Fibroblast of lung (primary cell): ENCODE data around the gene DNAJC10. TPM values are rescaled to one million over a fixed set of nuclear protein-coding genes. Genes with fewer than 3 reads are reported as not detected.
"Not testable (repeated sequence)": the region's sequence is repeated elsewhere in the genome, so short reads cannot be mapped to it uniquely, and the experiment has no call there.

Experiments used
- DNase-seq, 2 donors: peaks; one replicate each; pipeline versions ENCODE4 v3.0.0 to v3.0.0-alpha.2; 2010; ENCODE audit warnings: low read depth in 2 of 2
- H2AFZ ChIP-seq: 2 replicates; pipeline ENCODE4 v1.5.1; 2012; ENCODE audit warnings: low read length, control low read depth, inconsistent platforms
- H3K27ac ChIP-seq: 2 replicates; pipeline ENCODE4 v1.5.1; 2011; ENCODE audit warnings: low read length, control low read depth; ENCODE audit not compliant: insufficient read depth
- H3K27me3 ChIP-seq: 2 replicates; pipeline ENCODE4 v1.5.1; 2011; ENCODE audit warnings: mild to moderate bottlenecking, low read length; ENCODE audit not compliant: control insufficient read depth, insufficient read depth
- H3K36me3 ChIP-seq: 2 replicates; pipeline ENCODE4 v1.5.1; 2011; ENCODE audit warnings: low read length; ENCODE audit not compliant: control insufficient read depth, insufficient read depth
- H3K4me1 ChIP-seq: 2 replicates; pipeline ENCODE4 v1.5.1; 2011; ENCODE audit warnings: low read length; ENCODE audit not compliant: control insufficient read depth, insufficient read depth; ENCODE audit errors: extremely low read depth
- H3K4me2 ChIP-seq: 2 replicates; pipeline ENCODE4 v1.5.1; 2011; ENCODE audit warnings: low read length, control low read depth; ENCODE audit not compliant: insufficient read depth; ENCODE audit errors: extremely low read depth
- H3K4me3 ChIP-seq, 4 experiments: fragments of 200-600 bp in 1 of 4; sonication (generic) in 1 of 4; replicated peaks in 1 of 4; 2 replicates each; pipeline ENCODE4 v1.5.1; 2011 to 2016; ENCODE audit warnings: low read length in 4 of 4, low read depth in 3 of 4, mild to moderate bottlenecking in 3 of 4, control low read depth in 2 of 4, inconsistent platforms in 1 of 4, mixed read lengths in 1 of 4; ENCODE audit not compliant: insufficient read depth in 1 of 4; ENCODE audit errors: control extremely low read depth in 1 of 4
- H3K79me2 ChIP-seq: 2 replicates; pipeline ENCODE4 v1.5.1; 2012; ENCODE audit warnings: mild to moderate bottlenecking, low read length, inconsistent platforms; ENCODE audit not compliant: control insufficient read depth, insufficient read depth
- H3K9ac ChIP-seq: 2 replicates; pipeline ENCODE4 v1.5.1; 2011; ENCODE audit warnings: mild to moderate bottlenecking, low read length, control low read depth; ENCODE audit not compliant: insufficient read depth
- H3K9me3 ChIP-seq: 2 replicates; pipeline ENCODE4 v1.5.1; 2012; ENCODE audit warnings: low read depth, low read length; ENCODE audit not compliant: control insufficient read depth, insufficient read depth
- H4K20me1 ChIP-seq: 2 replicates; pipeline ENCODE4 v1.5.1; 2011; ENCODE audit warnings: low read length; ENCODE audit not compliant: control insufficient read depth, insufficient read depth; ENCODE audit errors: extremely low read depth
- EZH2 ChIP-seq: IDR thresholded peaks from 2 replicates; pipeline ENCODE4 v1.5.1; 2012; ENCODE audit warnings: low read length, control low read depth, mild to moderate bottlenecking; ENCODE audit errors: missing control alignments
- polyA plus RNA-seq, 2 donors: library from polyadenylated mRNA; depleted of rRNA in 1 of 2; stranded (reverse) in 1 of 2; unstranded in 1 of 2; fragments of >200 nt; gene quantifications; 2 replicates each; pipeline ENCODE4 v1.2.1, GENCODE V29; 2011 to 2012; ENCODE audit warnings: missing spikeins in 1 of 2
- total RNA-seq: library from RNA; depleted of rRNA; stranded (reverse); fragments of >200 nt; gene quantifications from 2 replicates; pipeline ENCODE4 v1.2.1, GENCODE V29; 2014
- TF ChIP-seq, protein P1 (sequence below), 2 donors: IDR thresholded peaks in 1 of 2; conservative IDR thresholded peaks in 1 of 2; 1 replicate in 1 of 2; 2 replicates in 1 of 2; pipeline ENCODE4 v1.5.1; 2011 to 2012; ENCODE audit warnings: low read length in 2 of 2, control low read depth in 1 of 2, inconsistent platforms in 1 of 2, low read depth in 1 of 2, mild to moderate bottlenecking in 1 of 2

The DNAJC10 gene
- total and polyA plus RNA-seq, 2 donors (not counting 1 experiment from before 2014, with no cell fraction given) = 86.7 to 102 TPM

- Histone ChIP-seq H3K27ac (no peak overlapping the region), H3K4me3 (no peak overlapping the region), H3K79me2 (no peaks in the 10 kb centered on the region), H3K36me3 (no peaks in the 10 kb centered on the region), H3K9me3 (no peaks in the 10 kb centered on the region), H3K4me2 (no peak overlapping the region), H2AFZ (no peak overlapping the region), H3K4me1 (no peaks in the 10 kb centered on the region), H3K27me3 (no peaks in the 10 kb centered on the region), H4K20me1 (no peaks in the 10 kb centered on the region), H3K9ac (no peak overlapping the region)
- no peak for DNase-seq
- TF ChIP-seq, protein P1, sequence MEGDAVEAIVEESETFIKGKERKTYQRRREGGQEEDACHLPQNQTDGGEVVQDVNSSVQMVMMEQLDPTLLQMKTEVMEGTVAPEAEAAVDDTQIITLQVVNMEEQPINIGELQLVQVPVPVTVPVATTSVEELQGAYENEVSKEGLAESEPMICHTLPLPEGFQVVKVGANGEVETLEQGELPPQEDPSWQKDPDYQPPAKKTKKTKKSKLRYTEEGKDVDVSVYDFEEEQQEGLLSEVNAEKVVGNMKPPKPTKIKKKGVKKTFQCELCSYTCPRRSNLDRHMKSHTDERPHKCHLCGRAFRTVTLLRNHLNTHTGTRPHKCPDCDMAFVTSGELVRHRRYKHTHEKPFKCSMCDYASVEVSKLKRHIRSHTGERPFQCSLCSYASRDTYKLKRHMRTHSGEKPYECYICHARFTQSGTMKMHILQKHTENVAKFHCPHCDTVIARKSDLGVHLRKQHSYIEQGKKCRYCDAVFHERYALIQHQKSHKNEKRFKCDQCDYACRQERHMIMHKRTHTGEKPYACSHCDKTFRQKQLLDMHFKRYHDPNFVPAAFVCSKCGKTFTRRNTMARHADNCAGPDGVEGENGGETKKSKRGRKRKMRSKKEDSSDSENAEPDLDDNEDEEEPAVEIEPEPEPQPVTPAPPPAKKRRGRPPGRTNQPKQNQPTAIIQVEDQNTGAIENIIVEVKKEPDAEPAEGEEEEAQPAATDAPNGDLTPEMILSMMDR (conservative IDR thresholded peaks at IDR 0.05 in 1 of 2, IDR thresholded peaks at IDR 0.05 in 1 of 2; ENCODE audit: low read depth in 1 of 2, low read length in 2 of 2) = no peak
- TF ChIP-seq EZH2 = no peak
Observed at GRCh38 chr2:182779323-182779722, 63.3 kb downstream of the DNAJC10 start.

DNA sequence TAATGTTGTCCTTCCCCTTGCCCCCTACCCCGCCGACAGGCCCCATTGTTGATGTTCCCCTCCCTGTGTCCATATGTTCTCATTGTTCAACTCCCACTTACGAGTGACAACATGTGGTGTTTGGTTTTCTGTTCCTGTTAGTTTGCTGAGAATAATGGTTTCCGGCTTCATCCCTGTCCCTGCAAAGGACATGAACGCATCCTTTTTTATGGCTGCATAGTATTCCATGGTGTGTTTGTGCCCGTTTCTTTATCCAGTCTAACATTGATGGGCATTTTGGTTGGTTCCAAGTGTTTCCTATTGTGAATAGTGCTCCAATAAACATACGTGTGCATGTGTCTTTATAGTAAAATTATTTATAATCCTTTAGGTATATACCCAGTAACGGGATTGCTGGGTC lies 65.0 kb downstream of the DNAJC10 start:
- not testable (repeated sequence) for H3K4me2 ChIP-seq, H3K79me2 ChIP-seq, H3K27me3 ChIP-seq, H3K4me3 ChIP-seq, H3K9ac ChIP-seq, H3K9me3 ChIP-seq, H3K4me1 ChIP-seq, DNase-seq, H3K27ac ChIP-seq, H3K36me3 ChIP-seq, H4K20me1 ChIP-seq, H2AFZ ChIP-seq

GRCh38 chr2:182782686-182783085 lies 66.6 kb downstream of the DNAJC10 start:
- not testable (repeated sequence) for H2AFZ ChIP-seq, H3K79me2 ChIP-seq, H3K4me1 ChIP-seq, H3K4me2 ChIP-seq, H4K20me1 ChIP-seq, H3K36me3 ChIP-seq, H3K9me3 ChIP-seq, H3K9ac ChIP-seq, H3K4me3 ChIP-seq, H3K27me3 ChIP-seq, H3K27ac ChIP-seq, DNase-seq

GRCh38 chr2:182784058-182784706 lies 68.1 kb downstream of the DNAJC10 start:
- Histone ChIP-seq H3K9ac (no peak overlapping the region), H3K9me3 (no peaks in the 10 kb centered on the region), H3K4me2 (no peak overlapping the region), H3K4me3 (no peak overlapping the region), H3K36me3 (no peaks in the 10 kb centered on the region), H4K20me1 (no peaks in the 10 kb centered on the region), H2AFZ (no peak overlapping the region), H3K79me2 (no peaks in the 10 kb centered on the region), H3K27ac (no peak overlapping the region), H3K27me3 (no peaks in the 10 kb centered on the region), H3K4me1 (no peaks in the 10 kb centered on the region)
- no peak for TF ChIP-seq EZH2
- TF ChIP-seq, protein P1 (conservative IDR thresholded peaks at IDR 0.05 in 1 of 2, IDR thresholded peaks at IDR 0.05 in 1 of 2; ENCODE audit: low read depth in 1 of 2, low read length in 2 of 2) = no peak
- no peak for DNase-seq
